SK-N-MC (cell line): ENCODE data around the gene RASA1.

Source experiments
- DNase-seq: peaks from one replicate; pipeline ENCODE4 v3.0.0-alpha.2; 2011; ENCODE audit warnings: low read depth, low spot score
- H3K27ac ChIP-seq: fragments of 200-600 bp; sonication (generic); 2 replicates; pipeline ENCODE4 v1.5.1; 2016; ENCODE audit warnings: mixed run types
- H3K36me3 ChIP-seq: fragments of 200-600 bp; sonication (generic); 2 replicates; pipeline ENCODE4 v1.6.1; 2017; ENCODE audit warnings: antibody characterized with exemption, low read length, mixed read lengths; ENCODE audit not compliant: insufficient read depth
- H3K4me3 ChIP-seq: fragments of 200-600 bp; sonication (generic); 2 replicates; pipeline ENCODE4 v1.5.1; 2016
- H3K9ac ChIP-seq: fragments of 200-600 bp; sonication (generic); 2 replicates; pipeline ENCODE4 v1.8.0; 2017; ENCODE audit warnings: mixed run types, mixed read lengths; ENCODE audit not compliant: insufficient read length
- H3K9me3 ChIP-seq: fragments of 200-600 bp; sonication (generic); 2 replicates; pipeline ENCODE4 v1.6.1; 2017; ENCODE audit warnings: low read depth, mild to moderate bottlenecking, antibody characterized with exemption, low read length, moderate library complexity, mixed read lengths
- EZH2 ChIP-seq: fragments of 200-600 bp; sonication (generic); IDR thresholded peaks from one replicate; pipeline ENCODE4 v1.6.1; 2017; ENCODE audit warnings: antibody characterized with exemption
- FOXP2 ChIP-seq: optimal IDR thresholded peaks from 2 replicates; pipeline ENCODE3; 2011; ENCODE audit warnings: mild to moderate bottlenecking, moderate library complexity; ENCODE audit not compliant: insufficient read depth; ENCODE audit errors: extremely low read length, control extremely low read depth
- POLR2AphosphoS5 ChIP-seq: IDR thresholded peaks from 2 replicates; pipeline ENCODE4 v1.6.1; 2012; ENCODE audit warnings: mild to moderate bottlenecking, low read depth, low read length, borderline replicate concordance

Gene RASA1

DNA sequence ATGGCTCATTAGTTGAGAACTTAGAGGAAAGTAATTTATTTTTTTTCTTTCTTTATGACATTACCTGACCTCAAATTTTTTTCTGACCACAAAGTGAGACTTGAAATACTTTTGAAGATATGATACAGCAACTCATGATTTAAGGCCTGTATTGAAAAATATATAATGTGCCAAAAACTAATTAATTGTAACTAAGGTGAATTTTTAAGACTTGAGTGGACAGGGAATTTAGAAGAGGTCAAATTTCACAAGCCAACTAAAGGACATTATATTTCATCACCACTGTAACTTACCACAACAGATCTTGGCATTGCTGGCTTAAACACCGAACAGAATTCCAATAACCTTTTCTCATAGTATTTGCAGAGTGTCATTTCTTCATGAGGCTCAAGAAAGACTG lies 143.2 kb downstream of the RASA1 start:
- DNase-seq = no peak
- Histone ChIP-seq H3K9ac (peak overlapping the region; percentile 97), H3K4me3 (peak overlapping the region; percentile 99), H3K9me3 (no peaks in the 10 kb centered on the region), H3K27ac (no peak overlapping the region), H3K36me3 (peaks cover 51% of the 10 kb centered on the region)
- no peak for TF ChIP-seq EZH2
- no peak for TF ChIP-seq POLR2AphosphoS5
- TF ChIP-seq FOXP2 = no peak

DNA sequence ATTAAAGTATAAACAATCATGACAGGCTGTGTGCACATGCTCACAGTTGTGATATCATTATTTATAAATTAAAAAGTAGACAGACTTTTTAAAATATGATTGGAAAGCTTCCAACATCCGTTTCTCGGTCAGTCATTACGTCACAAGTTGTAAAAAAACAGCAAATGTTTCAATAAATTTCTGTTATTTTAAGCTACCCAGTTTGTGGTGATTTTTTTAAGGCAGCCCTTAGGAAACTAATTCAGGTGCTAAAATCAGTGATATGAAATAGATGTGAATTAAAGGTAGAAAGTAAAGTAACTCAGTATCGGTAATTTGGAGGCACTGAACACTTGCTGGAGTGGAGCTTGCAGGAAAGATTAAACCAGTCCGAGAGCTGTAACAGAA lies 143.9 kb downstream of the RASA1 start:
- TF ChIP-seq POLR2AphosphoS5 (no peak), EZH2 (no peak), FOXP2 (no peak)
- DNase-seq = no peak
- Histone ChIP-seq H3K27ac (no peak overlapping the region), H3K4me3 (peak overlapping the region; percentile 99), H3K36me3 (peaks cover 46% of the 10 kb centered on the region), H3K9ac (peak overlapping the region; percentile 97), H3K9me3 (no peaks in the 10 kb centered on the region)

DNA sequence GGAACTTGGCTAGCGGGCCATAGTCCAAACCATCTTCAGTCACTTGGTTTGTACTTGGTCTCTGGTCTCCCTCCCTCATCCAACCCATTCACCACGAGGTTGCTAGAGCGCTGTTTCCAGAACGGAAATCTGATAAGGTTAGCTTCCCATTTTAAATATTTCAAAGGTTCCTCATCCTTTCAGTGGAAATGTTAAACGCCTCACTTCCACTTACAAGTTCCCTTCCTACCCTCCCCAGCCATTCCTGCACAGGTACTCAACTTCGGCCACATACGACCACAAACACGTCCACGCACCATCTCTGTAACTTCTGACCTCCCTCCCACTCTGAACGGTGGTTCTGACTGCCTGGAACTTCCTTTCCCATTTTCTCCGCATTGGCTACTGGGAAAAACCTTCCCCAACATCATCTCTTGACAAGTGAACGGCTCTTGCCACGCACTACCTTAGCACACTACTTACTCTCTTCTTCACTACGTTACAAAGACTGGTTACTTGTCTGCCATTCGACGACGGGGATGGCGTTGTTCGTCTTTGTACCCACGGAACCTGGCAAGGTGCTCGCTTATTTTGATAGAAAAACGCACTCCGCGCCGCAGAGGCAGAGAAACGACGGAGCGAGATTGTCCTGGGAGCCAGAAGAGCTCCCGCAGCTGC lies 144.4 kb downstream of the RASA1 start:
- peak overlapping the region; percentile 97 for H3K9ac ChIP-seq
- peak overlapping the region; percentile 99 for H3K4me3 ChIP-seq
- no peaks in the 10 kb centered on the region for H3K9me3 ChIP-seq
- peak overlapping the region; percentile 81 for H3K27ac ChIP-seq
- no peak for DNase-seq
- no peak for TF ChIP-seq POLR2AphosphoS5
- TF ChIP-seq FOXP2 = no peak
- TF ChIP-seq EZH2 = no peak
- H3K36me3 ChIP-seq = peaks cover 41% of the 10 kb centered on the region

DNA sequence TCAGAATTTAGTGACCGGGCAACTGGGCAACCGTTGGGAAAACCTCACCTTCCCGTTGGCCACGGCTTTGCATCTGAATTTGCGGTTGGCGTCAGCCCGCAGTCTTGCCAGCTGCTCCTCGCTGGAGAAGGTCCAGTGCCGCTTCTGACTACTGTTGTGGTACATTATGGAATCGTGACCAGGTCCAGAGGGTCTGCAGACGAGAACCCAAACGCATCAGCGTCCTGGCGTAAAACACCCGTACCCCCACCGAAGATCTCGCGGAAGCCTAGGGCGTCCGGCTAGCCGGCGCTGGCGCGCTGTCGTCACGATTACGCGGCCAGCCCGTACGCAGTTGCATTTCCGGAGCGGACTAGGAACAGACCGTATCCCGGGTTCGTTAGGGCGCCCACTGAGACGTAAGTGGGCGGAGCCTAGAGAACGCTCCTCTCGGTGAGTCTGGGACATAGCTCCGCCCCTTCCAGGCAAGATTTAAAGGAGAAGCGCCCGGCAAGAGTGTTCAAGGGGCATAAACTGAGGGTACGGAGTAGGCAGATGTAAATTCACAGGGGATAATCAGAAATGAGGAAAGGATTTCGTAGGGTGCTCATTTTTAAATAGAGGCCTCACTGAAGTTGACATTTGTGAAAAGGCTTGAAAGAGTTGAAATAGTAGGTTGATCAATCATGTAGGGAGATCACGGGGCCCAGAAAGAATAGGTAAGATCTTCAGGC lies 145.1 kb downstream of the RASA1 start, which contains the start of gene CCNH:
Gene CCNH (minus strand): TSS at position 301 of the 713 bp plus-strand sequence. CDS start 136 bp downstream, at position 165.
- peak; percentile 88 for DNase-seq
- Histone ChIP-seq H3K36me3 (peaks cover 34% of the 10 kb centered on the region), H3K27ac (peak within 1 kb of the TSS; percentile 81), H3K4me3 (peak within 1 kb of the TSS; percentile 99), H3K9me3 (no peaks in the 10 kb centered on the region), H3K9ac (peak within 1 kb of the TSS; percentile 97)
- TF ChIP-seq FOXP2 (peak; percentile 87), EZH2 (no peak), POLR2AphosphoS5 (peak; percentile 98)

DNA sequence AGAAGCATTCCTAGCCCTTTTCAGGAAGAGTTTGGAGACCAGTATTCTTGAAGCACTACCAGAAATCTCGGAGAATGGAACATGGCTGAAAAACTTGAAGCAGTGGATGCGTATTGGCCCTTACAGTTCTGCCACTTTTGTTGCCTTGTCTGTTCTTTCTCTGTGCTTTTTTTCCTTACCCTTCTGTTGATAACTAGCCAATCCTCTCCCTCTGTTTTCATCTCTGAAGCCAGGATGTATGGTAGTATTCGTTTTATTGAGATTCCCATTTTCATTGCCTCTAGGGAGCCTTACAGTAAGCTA lies 145.6 kb downstream of the RASA1 start:
- peak overlapping the region; percentile 45 for H3K27ac ChIP-seq

DNA sequence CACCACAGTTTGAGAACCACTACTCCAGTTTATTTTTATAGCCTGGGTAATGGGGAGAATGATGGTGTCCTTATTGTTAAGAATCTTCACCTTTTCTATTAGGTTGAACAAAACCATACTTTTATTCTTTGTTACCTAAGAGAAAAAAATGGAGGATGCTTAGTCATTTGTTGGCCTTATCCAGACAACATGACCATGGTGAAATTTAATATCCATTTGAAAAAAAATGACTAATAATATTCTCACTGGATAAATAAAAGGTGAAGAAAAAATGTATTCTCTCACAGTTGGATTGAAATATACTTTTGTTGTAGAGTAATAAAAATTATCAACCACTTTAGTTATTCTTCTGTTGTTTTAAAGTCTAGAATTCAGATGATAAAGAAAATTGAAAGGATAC lies 150.8 kb downstream of the RASA1 start:
- Histone ChIP-seq H3K9ac (no peak overlapping the region), H3K36me3 (no peaks in the 10 kb centered on the region), H3K4me3 (no peak overlapping the region), H3K9me3 (no peaks in the 10 kb centered on the region), H3K27ac (no peak overlapping the region)
- no peak for DNase-seq
- TF ChIP-seq POLR2AphosphoS5 (no peak), EZH2 (no peak), FOXP2 (no peak)

More for the DNA sequence above, 145.6 kb downstream of the RASA1 start:
- DNase-seq = no peak
- H3K9me3 ChIP-seq = no peaks in the 10 kb centered on the region
- H3K4me3 ChIP-seq = peak overlapping the region; percentile 99
- peaks cover 29% of the 10 kb centered on the region for H3K36me3 ChIP-seq
- TF ChIP-seq FOXP2 = no peak
- TF ChIP-seq EZH2 = no peak
- no peak for TF ChIP-seq POLR2AphosphoS5
- peak overlapping the region; percentile 73 for H3K9ac ChIP-seq

DNA sequence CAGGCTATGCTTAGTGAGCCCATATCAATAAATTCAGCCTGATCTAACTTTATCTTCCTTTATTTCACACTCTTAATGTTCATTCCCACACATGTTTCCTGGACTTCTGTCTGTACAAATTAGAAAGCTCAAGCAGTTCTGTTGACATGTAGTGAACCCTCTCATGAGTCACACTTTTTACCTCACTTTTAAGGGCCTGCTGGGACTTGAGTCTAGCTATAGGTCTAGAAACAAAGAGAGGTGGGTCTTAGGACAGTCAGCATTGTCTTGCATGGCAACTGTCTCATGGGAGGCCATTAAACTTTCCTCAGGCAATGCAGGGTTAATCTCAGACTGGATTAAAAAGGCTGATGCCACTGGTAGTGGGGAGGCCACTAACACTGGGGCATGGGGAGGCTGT lies 153.6 kb downstream of the RASA1 start:
- Histone ChIP-seq H3K27ac (no peak overlapping the region), H3K9ac (no peak overlapping the region), H3K36me3 (no peaks in the 10 kb centered on the region), H3K9me3 (no peaks in the 10 kb centered on the region), H3K4me3 (no peak overlapping the region)
- TF ChIP-seq FOXP2 (no peak), EZH2 (no peak), POLR2AphosphoS5 (no peak)
- no peak for DNase-seq

DNA sequence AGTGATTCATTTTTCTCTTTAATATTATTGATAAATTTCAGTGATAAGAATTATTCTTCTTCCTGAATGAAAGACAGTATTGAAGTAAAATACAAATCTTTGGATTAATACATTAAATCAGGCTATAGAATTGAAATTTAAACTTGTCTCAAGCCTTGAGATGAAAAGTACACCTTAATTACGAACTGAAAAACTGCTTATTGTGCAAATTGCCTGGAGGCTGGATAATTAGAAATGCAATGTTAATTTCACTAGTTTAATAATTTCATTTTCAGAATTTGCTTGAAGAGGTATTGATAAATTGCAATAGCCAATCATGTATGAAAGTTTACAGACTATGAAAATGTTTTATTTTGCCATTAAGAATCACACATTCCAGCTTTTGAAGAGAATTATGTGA lies 156.1 kb downstream of the RASA1 start:
- H3K4me3 ChIP-seq = no peak overlapping the region
- no peak overlapping the region for H3K9ac ChIP-seq
- no peak overlapping the region for H3K27ac ChIP-seq
- H3K36me3 ChIP-seq = no peaks in the 10 kb centered on the region
- TF ChIP-seq FOXP2 (no peak), POLR2AphosphoS5 (no peak), EZH2 (no peak)
- no peaks in the 10 kb centered on the region for H3K9me3 ChIP-seq
- no peak for DNase-seq
